Upper lobe of left lung (tissue), 6 donors: ENCODE results near the gene GALNT14. TPM values are rescaled to one million over a fixed set of nuclear protein-coding genes. Genes with fewer than 3 reads are reported as not detected.

Experiments used
- ATAC-seq, 2 donors: fragments of 200-7000 bp; cut with Tn5 transposase; one replicate each; pipeline ENCODE4 v1.9.1; 2022; ENCODE audit warnings: mild to moderate bottlenecking in 2 of 2, moderate library complexity in 2 of 2; ENCODE audit not compliant: low FRiP score in 2 of 2
- DNase-seq, 2 donors: peaks; one replicate each; pipeline ENCODE4 v3.0.0-alpha.2; 2019 to 2020
- H3K27ac ChIP-seq, 4 donors: fragments of 200-600 bp; sonication (generic); one replicate each; pipeline ENCODE4 v1.5.1; 2016 to 2019
- H3K27me3 ChIP-seq, 4 donors: fragments of 200-600 bp; sonication (generic); one replicate each; pipeline ENCODE4 v1.5.1; 2017 to 2019
- H3K36me3 ChIP-seq, 4 donors: fragments of 200-600 bp; sonication (generic); one replicate each; pipeline ENCODE4 v1.5.1; 2016 to 2019
- H3K4me1 ChIP-seq, 4 donors: fragments of 200-600 bp; sonication (generic); one replicate each; pipeline ENCODE4 v1.5.1; 2018 to 2019
- H3K4me3 ChIP-seq, 4 donors: fragments of 200-600 bp; sonication (generic); one replicate each; pipeline ENCODE4 v1.5.1; 2017 to 2019; ENCODE audit warnings: mild to moderate bottlenecking in 2 of 4, moderate library complexity in 1 of 4
- H3K9me3 ChIP-seq, 4 donors: fragments of 200-600 bp; sonication (generic); one replicate each; pipeline ENCODE4 v1.5.1; 2018 to 2019
- EP300 ChIP-seq, 4 donors: sonication (generic); formaldehyde crosslinking; IDR thresholded peaks; one replicate each; pipeline ENCODE4 v1.5.1; 2017; ENCODE audit warnings: antibody characterized with exemption in 4 of 4, control low read depth in 2 of 4
- POLR2A ChIP-seq, 4 donors: fragments of 450-650 bp; IDR thresholded peaks; one replicate each; pipeline ENCODE4 v1.5.1; 2016 to 2017; ENCODE audit warnings: antibody characterized with exemption in 4 of 4, mild to moderate bottlenecking in 2 of 4
- POLR2AphosphoS5 ChIP-seq, 2 donors: sonication (generic); formaldehyde crosslinking; IDR thresholded peaks; one replicate each; pipeline ENCODE4 v1.5.1; 2017; ENCODE audit warnings: antibody characterized with exemption in 2 of 2
- WGBS, 2 donors: methylation state at CpG; one replicate each; pipeline ENCODE4 v1.1.5; 2017 to 2018; 5-methylcytosine and 5-hydroxymethylcytosine counted together
- total RNA-seq, 6 donors: library from RNA; depleted of rRNA in 4 of 6; stranded (reverse); fragments of >200 nt in 4 of 6; gene quantifications; one replicate each; pipeline versions ENCODE4 v1.1.0 to v1.2.1, GENCODE V29; 2016 to 2021
- TF ChIP-seq, protein P1 (sequence below), 6 experiments: fragments of 450-650 bp in 4 of 6; fragments of 200-600 bp in 2 of 6; sonication (generic) in 2 of 6; IDR thresholded peaks; one replicate each; pipeline ENCODE4 v1.5.1; 2016 to 2019; ENCODE audit warnings: antibody characterized with exemption in 6 of 6
- donor health status: DM: no; HTN: no; CAD: no; lungs with moderate emphysema.
- donor health status: DM: no; HTN: yes; CAD: no; lungs with severe emphysema.

Gene GALNT14
- total RNA-seq, 6 donors from 2014 or later = 0.98 to 2.6 (median 1.4) TPM; not detected in 1

DNA sequence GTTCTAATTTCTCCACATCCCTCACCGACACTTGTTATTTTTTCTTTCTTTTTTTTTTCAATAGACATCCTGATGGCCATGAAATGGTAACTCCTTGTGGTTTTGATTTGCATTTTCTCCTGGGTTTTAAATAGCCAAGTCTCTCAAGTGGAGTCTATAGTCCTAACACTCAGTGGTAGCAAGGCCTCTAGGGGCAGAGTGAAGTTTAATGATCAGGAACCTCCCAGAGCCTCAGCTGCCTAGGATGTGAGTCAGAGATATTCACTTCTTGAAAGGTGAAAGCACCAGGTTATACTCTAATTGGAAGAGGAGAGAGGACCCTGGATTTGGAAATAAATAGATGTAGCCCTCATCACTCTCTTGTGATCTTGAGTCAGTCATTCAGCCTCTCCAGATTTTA lies 268.3 kb downstream of the GALNT14 start:
- Histone ChIP-seq H3K27me3 (no peaks in the 10 kb centered on the region), H3K4me3 (no peak overlapping the region), H3K36me3 (no peaks in the 10 kb centered on the region), H3K27ac (no peak overlapping the region), H3K4me1 (peaks cover 0 to 12% (median 2%) of the 10 kb centered on the region in 4 donors), H3K9me3 (no peaks in the 10 kb centered on the region)
- TF ChIP-seq EP300 (IDR thresholded peaks at IDR 0.05) (no peak), POLR2AphosphoS5 (IDR thresholded peaks at IDR 0.05) (no peak), POLR2A (IDR thresholded peaks at IDR 0.05) (no peak)
- TF ChIP-seq, protein P1, sequence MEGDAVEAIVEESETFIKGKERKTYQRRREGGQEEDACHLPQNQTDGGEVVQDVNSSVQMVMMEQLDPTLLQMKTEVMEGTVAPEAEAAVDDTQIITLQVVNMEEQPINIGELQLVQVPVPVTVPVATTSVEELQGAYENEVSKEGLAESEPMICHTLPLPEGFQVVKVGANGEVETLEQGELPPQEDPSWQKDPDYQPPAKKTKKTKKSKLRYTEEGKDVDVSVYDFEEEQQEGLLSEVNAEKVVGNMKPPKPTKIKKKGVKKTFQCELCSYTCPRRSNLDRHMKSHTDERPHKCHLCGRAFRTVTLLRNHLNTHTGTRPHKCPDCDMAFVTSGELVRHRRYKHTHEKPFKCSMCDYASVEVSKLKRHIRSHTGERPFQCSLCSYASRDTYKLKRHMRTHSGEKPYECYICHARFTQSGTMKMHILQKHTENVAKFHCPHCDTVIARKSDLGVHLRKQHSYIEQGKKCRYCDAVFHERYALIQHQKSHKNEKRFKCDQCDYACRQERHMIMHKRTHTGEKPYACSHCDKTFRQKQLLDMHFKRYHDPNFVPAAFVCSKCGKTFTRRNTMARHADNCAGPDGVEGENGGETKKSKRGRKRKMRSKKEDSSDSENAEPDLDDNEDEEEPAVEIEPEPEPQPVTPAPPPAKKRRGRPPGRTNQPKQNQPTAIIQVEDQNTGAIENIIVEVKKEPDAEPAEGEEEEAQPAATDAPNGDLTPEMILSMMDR (IDR thresholded peaks at IDR 0.05) = no peak
- ATAC-seq (no peak), DNase-seq (no peak)
- WGBS, 2 donors = 97 to 100% methylated on average over 1 of the region's 1 CpG

DNA sequence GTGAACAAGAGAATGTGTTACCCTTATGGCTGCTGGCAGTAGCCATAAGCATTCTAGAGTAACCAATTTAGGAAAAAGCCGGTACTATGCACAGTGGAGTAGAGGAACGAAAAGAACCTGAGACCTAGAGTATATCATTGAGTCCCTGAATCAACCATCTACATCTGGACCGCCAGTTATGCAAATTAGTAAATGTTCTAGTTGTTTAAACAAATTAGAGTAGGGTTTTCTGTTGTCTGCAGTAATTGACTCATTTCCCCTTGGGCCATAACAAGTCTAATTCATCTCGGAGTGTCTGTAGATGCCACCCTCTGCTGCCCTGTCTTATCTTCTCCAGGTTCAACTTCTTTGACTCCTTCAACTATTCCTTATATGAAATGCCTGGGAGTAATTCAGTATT lies 270.9 kb downstream of the GALNT14 start:
- H3K27ac ChIP-seq = no peak overlapping the region
- 86 to 90% methylated on average over 4 of the region's 4 CpGs for WGBS, 2 donors
- ATAC-seq = no peak
- H3K27me3 ChIP-seq = no peaks in the 10 kb centered on the region
- no peak for DNase-seq
- peaks cover 0 to 8% (median 2%) of the 10 kb centered on the region in 4 donors for H3K4me1 ChIP-seq
- no peak overlapping the region for H3K4me3 ChIP-seq
- TF ChIP-seq EP300 (IDR thresholded peaks at IDR 0.05) (no peak), POLR2A (IDR thresholded peaks at IDR 0.05) (no peak), POLR2AphosphoS5 (IDR thresholded peaks at IDR 0.05) (no peak)
- TF ChIP-seq, protein P1 (IDR thresholded peaks at IDR 0.05) = no peak
- no peaks in the 10 kb centered on the region for H3K9me3 ChIP-seq
- H3K36me3 ChIP-seq = no peaks in the 10 kb centered on the region

DNA sequence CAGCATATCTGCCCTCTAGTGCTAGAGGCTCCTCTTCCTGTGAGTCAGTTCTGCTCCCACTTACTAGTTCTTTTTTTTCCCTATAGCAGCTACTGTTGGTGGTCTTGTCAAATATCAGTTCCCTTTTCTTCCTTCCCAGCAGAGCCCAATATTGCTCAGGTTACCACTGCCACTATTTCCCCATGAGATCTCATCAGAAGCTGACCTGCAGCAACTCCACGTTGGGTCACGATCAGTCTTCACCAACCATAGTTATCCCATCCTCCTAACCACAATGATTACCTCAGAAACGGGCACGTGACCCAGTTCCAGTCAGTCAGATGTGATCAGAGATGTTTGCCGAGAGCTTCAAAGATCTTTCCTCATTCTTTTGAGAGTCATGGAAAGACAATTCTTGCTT lies 271.3 kb downstream of the GALNT14 start:
- no peak overlapping the region for H3K27ac ChIP-seq
- peak in 1 of 2 donors; percentile 25 for ATAC-seq
- DNase-seq = no peak
- H3K4me3 ChIP-seq = no peak overlapping the region
- H3K36me3 ChIP-seq = no peaks in the 10 kb centered on the region
- H3K9me3 ChIP-seq = no peaks in the 10 kb centered on the region
- H3K4me1 ChIP-seq = peaks cover 0 to 7% (median 2%) of the 10 kb centered on the region in 4 donors
- TF ChIP-seq EP300 (IDR thresholded peaks at IDR 0.05) (no peak), POLR2AphosphoS5 (IDR thresholded peaks at IDR 0.05) (no peak), POLR2A (IDR thresholded peaks at IDR 0.05) (no peak)
- TF ChIP-seq, protein P1 (IDR thresholded peaks at IDR 0.05) = no peak
- 63 to 65% methylated on average over 5 of the region's 5 CpGs for WGBS, 2 donors
- H3K27me3 ChIP-seq = no peaks in the 10 kb centered on the region

DNA sequence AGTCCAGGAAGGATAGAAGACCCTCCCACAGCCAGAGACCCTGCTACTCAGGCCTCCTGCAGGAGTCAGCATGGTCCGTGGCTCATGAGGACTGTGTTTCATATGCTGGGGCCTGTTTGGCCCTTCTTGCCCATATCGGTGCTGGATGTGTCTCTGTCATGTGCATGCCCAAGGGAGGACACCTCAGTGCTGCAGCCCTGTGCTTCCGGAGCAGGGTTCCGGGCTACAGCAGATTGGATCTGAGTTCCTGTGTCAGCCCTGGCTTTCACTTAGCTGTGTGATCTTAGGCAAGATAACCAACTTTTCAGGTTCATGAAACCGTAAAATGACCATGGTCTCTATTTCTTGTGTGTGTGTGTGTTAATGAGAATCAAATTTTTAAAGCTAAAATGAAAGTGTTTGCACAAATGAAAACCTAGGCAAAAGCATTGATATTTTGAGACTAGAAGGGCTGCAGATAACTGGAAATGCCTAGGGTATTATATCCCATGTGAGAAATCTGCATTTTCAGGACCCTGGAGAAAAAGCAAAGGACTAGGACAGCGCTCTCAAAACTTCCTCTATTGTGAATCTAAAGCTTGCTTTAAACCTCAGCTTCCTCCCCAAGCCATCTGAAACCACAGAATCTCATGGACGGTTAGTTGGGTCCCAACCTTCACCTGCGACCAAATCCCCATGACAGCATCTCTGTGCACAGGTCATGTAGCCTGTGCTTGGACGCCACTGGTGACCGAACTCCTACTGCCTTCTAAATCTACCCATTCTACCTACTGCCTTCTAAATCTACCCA lies 272.2 kb downstream of the GALNT14 start:
- ATAC-seq (no peak), DNase-seq (no peak)
- 78 to 80% methylated on average over 10 of the region's 10 CpGs for WGBS, 2 donors
- Histone ChIP-seq H3K4me1 (peaks cover 0 to under 1% (median 0%) of the 10 kb centered on the region in 4 donors), H3K27me3 (no peaks in the 10 kb centered on the region), H3K36me3 (no peaks in the 10 kb centered on the region), H3K27ac (no peak overlapping the region), H3K4me3 (no peak overlapping the region), H3K9me3 (no peaks in the 10 kb centered on the region)
- TF ChIP-seq POLR2A (IDR thresholded peaks at IDR 0.05) (no peak), EP300 (IDR thresholded peaks at IDR 0.05) (no peak), POLR2AphosphoS5 (IDR thresholded peaks at IDR 0.05) (no peak)
- TF ChIP-seq, protein P1 (IDR thresholded peaks at IDR 0.05) = no peak

DNA sequence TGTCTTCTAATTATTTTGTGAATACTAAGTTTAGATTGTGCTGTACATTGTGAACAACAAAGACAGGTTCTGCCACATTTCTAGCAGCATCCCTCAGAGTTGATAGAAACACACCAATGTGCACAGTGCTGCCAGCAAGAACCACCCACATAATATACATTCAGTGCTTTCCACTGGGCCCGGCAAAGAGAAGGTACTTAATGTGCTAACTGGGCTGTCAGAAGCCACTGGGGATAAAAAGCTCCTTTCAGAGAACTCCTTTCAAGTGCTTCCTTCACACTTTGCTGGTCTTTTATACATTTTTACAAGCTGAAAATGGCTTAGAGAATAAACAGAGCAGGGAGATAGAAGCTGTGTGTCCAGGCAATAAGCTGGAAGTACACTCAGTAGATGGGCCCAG lies 273.0 kb downstream of the GALNT14 start:
- no peaks in the 10 kb centered on the region for H3K27me3 ChIP-seq
- DNase-seq = no peak
- no peaks in the 10 kb centered on the region for H3K9me3 ChIP-seq
- TF ChIP-seq POLR2A (IDR thresholded peaks at IDR 0.05) = no peak
- no peak for TF ChIP-seq POLR2AphosphoS5 (IDR thresholded peaks at IDR 0.05)
- TF ChIP-seq EP300 (IDR thresholded peaks at IDR 0.05) = no peak
- TF ChIP-seq, protein P1 (IDR thresholded peaks at IDR 0.05) = no peak
- no peaks in the 10 kb centered on the region for H3K4me1 ChIP-seq
- no peak overlapping the region for H3K4me3 ChIP-seq
- WGBS, 2 donors = 63 to 75% methylated on average over 1 of the region's 1 CpG
- no peak for ATAC-seq
- no peak overlapping the region for H3K27ac ChIP-seq
- no peaks in the 10 kb centered on the region for H3K36me3 ChIP-seq
